GM12878 (cell line): ENCODE results near the gene RGS14. TPM values are rescaled to one million over a fixed set of nuclear protein-coding genes. Genes with fewer than 3 reads are reported as not detected.

ENCODE experiments used
- ATAC-seq: fragments of 200-7000 bp; cut with Tn5 transposase; 3 replicates; pipeline ENCODE4 v1.9.1; 2020; ENCODE audit warnings: mild to moderate bottlenecking, moderate library complexity
- BruUV-seq: library from RNA; stranded (reverse); fragments of 400-500 nt; replicated peaks from 2 replicates; lab custom pipeline; 2021; lab: Mats Ljungman, UMichigan
- CTCF ChIA-PET: fragments of 300-600 bp; sonication (Branson Sonifier 250); formaldehyde crosslinking; extraction: SDS; loops from one replicate; lab custom pipeline; 2021; ENCODE audit warnings: inconsistent platforms; lab: Yijun Ruan, JAX
- POLR2A ChIA-PET: fragments of 350-600 bp; formaldehyde crosslinking; extraction: SDS; loops from one replicate; lab custom pipeline; 2021; ENCODE audit warnings: inconsistent platforms; lab: Charles Lee
- RAD21 ChIA-PET: fragments of 300-600 bp; sonication (Branson Sonifier 250); formaldehyde crosslinking; loops from one replicate; lab custom pipeline; 2023; ENCODE audit warnings: antibody characterized with exemption; ENCODE audit not compliant: unreplicated experiment; lab: Charles Lee
- SMC1A ChIA-PET: fragments of 300-600 bp; sonication (Branson Sonifier 250); formaldehyde crosslinking; loops from one replicate; lab custom pipeline; 2023; ENCODE audit not compliant: unreplicated experiment, uncharacterized antibody; lab: Charles Lee
- DNase-seq: peaks from one replicate; pipeline ENCODE4 v3.0.0-alpha.2; 2011; ENCODE audit warnings: low read depth, low spot score
- FAIRE-seq: peaks from 3 replicates; lab custom pipeline; 2011; peaks lifted over from hg19 to GRCh38; lab: Jason Lieb, UNC
- H2AFZ ChIP-seq: 2 replicates; pipeline ENCODE4 v1.6.0; 2011; ENCODE audit warnings: low read depth, low read length, control low read depth; ENCODE audit not compliant: control insufficient read depth
- H3K27ac ChIP-seq: 2 replicates; pipeline ENCODE4 v1.5.1; 2011; ENCODE audit warnings: control low read depth; ENCODE audit not compliant: control insufficient read depth, insufficient read depth
- H3K27me3 ChIP-seq, 2 experiments: replicated peaks in 1 of 2; 2 replicates each; pipeline versions ENCODE4 v1.6.0 to v1.6.1; 2011; ENCODE audit warnings: low read length in 1 of 2; ENCODE audit not compliant: control insufficient read depth in 2 of 2, insufficient read depth in 2 of 2
- H3K36me3 ChIP-seq, 2 experiments: 2 replicates each; pipeline ENCODE4 v1.5.1; 2011; ENCODE audit warnings: low read length in 1 of 2; ENCODE audit not compliant: control insufficient read depth in 2 of 2, insufficient read depth in 2 of 2
- H3K4me1 ChIP-seq: 2 replicates; pipeline ENCODE4 v1.6.1; 2011; ENCODE audit warnings: mild to moderate bottlenecking, low read length, moderate library complexity, mixed read lengths; ENCODE audit not compliant: control insufficient read depth, insufficient read depth
- H3K4me2 ChIP-seq: 2 replicates; pipeline ENCODE4 v1.6.0; 2011; ENCODE audit warnings: control low read depth; ENCODE audit not compliant: control insufficient read depth, insufficient read depth
- H3K4me3 ChIP-seq: fragments of 200-600 bp; sonication (generic); 2 replicates; pipeline ENCODE4 v1.5.1; 2016
- H3K79me2 ChIP-seq: 2 replicates; pipeline ENCODE4 v1.6.0; 2011; ENCODE audit warnings: low read length; ENCODE audit not compliant: control insufficient read depth, insufficient read depth
- H3K9ac ChIP-seq: 2 replicates; pipeline ENCODE4 v1.8.0; 2011; ENCODE audit warnings: low read length, control low read depth, mixed read lengths; ENCODE audit not compliant: control insufficient read depth, insufficient read depth
- H3K9me3 ChIP-seq: replicated peaks from 3 replicates; pipeline ENCODE4 v1.5.1; 2011; ENCODE audit warnings: mild to moderate bottlenecking, low read length; ENCODE audit not compliant: control insufficient read depth, insufficient read depth
- H4K20me1 ChIP-seq: 2 replicates; pipeline ENCODE4 v1.6.0; 2011; ENCODE audit not compliant: control insufficient read depth, insufficient read depth
- CTCF ChIP-seq, 3 experiments: IDR thresholded peaks in 2 of 3; conservative IDR thresholded peaks in 1 of 3; 2 replicates each; pipeline ENCODE4 v1.5.1; 2011; ENCODE audit warnings: low read depth in 3 of 3, low read length in 3 of 3, mild to moderate bottlenecking in 3 of 3, control low read depth in 2 of 3, moderate library complexity in 2 of 3, inconsistent platforms in 1 of 3, mixed read lengths in 1 of 3; ENCODE audit not compliant: control insufficient read depth in 2 of 3, insufficient read depth in 1 of 3; ENCODE audit errors: extremely low read depth in 1 of 3
- KAT2A ChIP-seq: conservative IDR thresholded peaks from 2 replicates; pipeline ENCODE4 v1.6.1; 2011; ENCODE audit warnings: low read depth, low read length; ENCODE audit not compliant: control insufficient read depth
- KLF5 ChIP-seq: fragments of 450-650 bp; IDR thresholded peaks from 2 replicates; pipeline ENCODE4 v1.6.1; 2014; ENCODE audit warnings: mild to moderate bottlenecking; ENCODE audit not compliant: partially characterized antibody
- LARP7 ChIP-seq: fragments of 450-650 bp; IDR thresholded peaks from 2 replicates; pipeline ENCODE4 v1.6.1; 2017; ENCODE audit warnings: mild to moderate bottlenecking
- SRF ChIP-seq, 2 experiments: IDR thresholded peaks; 2 replicates each; pipeline ENCODE4 v1.6.1; 2011; ENCODE audit warnings: low read depth in 2 of 2, low read length in 2 of 2, mild to moderate bottlenecking in 1 of 2, moderate library complexity in 1 of 2
- ZBTB11 ChIP-seq: fragments of 450-650 bp; formaldehyde crosslinking; IDR thresholded peaks from 2 replicates; pipeline ENCODE4 v1.5.0; 2022; ENCODE audit warnings: mild to moderate bottlenecking, missing genetic modification characterization
- ZBTB33 ChIP-seq: fragments of 450-650 bp; IDR thresholded peaks from 2 replicates; pipeline ENCODE4 v1.6.1; 2017; ENCODE audit warnings: mild to moderate bottlenecking
- ZNF274 ChIP-seq: IDR thresholded peaks from one replicate; pipeline ENCODE4 v1.8.0; 2011; ENCODE audit not compliant: insufficient read length, insufficient read depth
- ZNF384 ChIP-seq: IDR thresholded peaks from 2 replicates; pipeline ENCODE4 v1.6.1; 2012; ENCODE audit warnings: low read depth, mild to moderate bottlenecking, low read length, improper control_type of control experiment, borderline replicate concordance
- ZSCAN29 ChIP-seq: fragments of 450-650 bp; IDR thresholded peaks from 2 replicates; pipeline ENCODE4 v1.6.1; 2017; ENCODE audit warnings: mild to moderate bottlenecking, moderate library complexity
- WGBS: methylation state at CpG from one replicate; pipeline ENCODE4 v1.1.6; 2016; ENCODE audit warnings: low lambda C conversion rate; ENCODE audit not compliant: insufficient replicate concordance, insufficient coverage; ENCODE audit errors: missing lambda C conversion rate; 5-methylcytosine and 5-hydroxymethylcytosine counted together
- in situ Hi-C: fragments of 300-500 bp; cut with MboI; formaldehyde crosslinking; loops from 9 replicates; pipeline ENCODE4 v1.14.3; 2018; ENCODE audit warnings: mixed read lengths
- intact Hi-C: fragments of 100-400 bp; cut with micrococcal nuclease; formaldehyde crosslinking; loops from one replicate; pipeline ENCODE4 v1.14.2; 2022; ENCODE audit not compliant: unreplicated experiment
- polyA plus RNA-seq, 11 experiments: library from polyadenylated mRNA; depleted of rRNA in 4 of 11; unstranded in 6 of 11; stranded (reverse) in 5 of 11; fragments of >200 nt; fragmentation: Nextera tagmentation in 4 of 11; fragmentation: Illumina TruSeq in 1 of 11; extraction: Ambion mirVana in 4 of 11; extraction: Trizol in 1 of 11; gene quantifications; 1 replicate in 1 of 11; 2 replicates in 10 of 11; pipeline versions ENCODE4 v1.2.1 to v1.2.3, GENCODE V29; 2011 to 2016; ENCODE audit warnings: inconsistent platforms in 2 of 11, missing spikeins in 2 of 11, low read depth in 1 of 11
- total RNA-seq, 4 experiments: library from RNA; depleted of rRNA in 3 of 4; stranded (reverse); fragments of >200 nt in 3 of 4; fragmentation: Illumina TruSeq in 1 of 4; extraction: Trizol in 1 of 4; gene quantifications; 2 replicates each; pipeline versions ENCODE4 v1.2.1 to v1.2.3, GENCODE V29; 2013 to 2021

Gene RGS14
- total and polyA plus RNA-seq, 10 of the 15 experiments (the other 5 are each of a cell fraction or from before 2014, with no cell fraction given), result 0.19 to 88.7 (median 54.8) TPM

- Histone ChIP-seq H3K36me3 (peaks cover 14 to 17% of the 10 kb centered on the region in 2 experiments), H3K9ac (no peak overlapping the region), H4K20me1 (no peaks in the 10 kb centered on the region), H3K9me3 (no peaks in the 10 kb centered on the region), H3K27me3 (no peaks in the 10 kb centered on the region), H3K4me1 (peaks cover 28% of the 10 kb centered on the region), H3K4me3 (no peak overlapping the region), H3K27ac (no peak overlapping the region), H3K4me2 (no peak overlapping the region), H3K79me2 (peaks cover under 1% of the 10 kb centered on the region), H2AFZ (no peak overlapping the region)
- DNase-seq (no peak), ATAC-seq (peak; percentile 87), FAIRE-seq (no peak)
- ChIA-PET CTCF (interaction anchor here (0.9 to 6.0 kb wide), 21 partner anchors 9 to 257 kb away, joined by 3 to 88 read pairs (median 5); partner anchors contain the start of genes LMAN2, MXD3, RGS14 and SLC34A1), POLR2A (interaction anchor here (0.5 to 2.7 kb wide), 12 partner anchors 8 to 845 kb away, joined by 3 to 11 read pairs (median 4); partner anchors contain the start of genes PRR7 and RGS14), SMC1A (interaction anchor here (0.7 to 2.6 kb wide), 14 partner anchors 8 to 257 kb away, joined by 3 to 25 read pairs (median 4); partner anchors contain the start of genes LMAN2, RGS14 and SLC34A1), RAD21 (interaction anchor here (0.6 to 3.0 kb wide), 14 partner anchors 9 to 86 kb away, joined by 3 to 46 read pairs (median 4); no protein-coding TSS in a partner anchor)
- in situ Hi-C loops, result no loop called here
- WGBS, result 52% methylated on average over 23 of the region's 42 CpGs
- TF ChIP-seq ZNF384 (no peak), ZSCAN29 (no peak), KLF5 (no peak), ZBTB33 (peak; percentile 40; the same call in 1 of the 2 replicates), ZBTB11 (CRISPR knock-in tag) (no peak), SRF (IDR thresholded peaks at IDR 0.05; ENCODE audit: low read depth in 2 of 2, low read length in 2 of 2) (no peak), ZNF274 (no peak), KAT2A (no peak), CTCF (IDR thresholded peaks at IDR 0.05 in 2 of 3, conservative IDR thresholded peaks at IDR 0.05 in 1 of 3; ENCODE audit: control insufficient read depth in 2 of 3, extremely low read depth in 1 of 3, insufficient read depth in 1 of 3, low read depth in 3 of 3, low read length in 3 of 3) (peak; percentile 9 to 52 (median 45); a peak in 4 of 6 replicates), LARP7 (no peak)
- intact Hi-C loops, result no loop called here
- no TSS peak for BruUV-seq
Observed at GRCh38 chr5:177370488-177371119, 12.9 kb downstream of the RGS14 start.
